DMS 273 treated with DMSO at 0.1 percent for 48 hours (cell line): ENCODE measurements around the gene GRK5.
"Not testable (repeated sequence)": the region's sequence is repeated elsewhere in the genome, so short reads cannot be mapped to it uniquely, and the experiment has no call there.

Experiments
- DNase-seq: peaks from one replicate; lab custom pipeline; 2025; lab: John Stamatoyannopoulos, UW

Gene GRK5

DNA sequence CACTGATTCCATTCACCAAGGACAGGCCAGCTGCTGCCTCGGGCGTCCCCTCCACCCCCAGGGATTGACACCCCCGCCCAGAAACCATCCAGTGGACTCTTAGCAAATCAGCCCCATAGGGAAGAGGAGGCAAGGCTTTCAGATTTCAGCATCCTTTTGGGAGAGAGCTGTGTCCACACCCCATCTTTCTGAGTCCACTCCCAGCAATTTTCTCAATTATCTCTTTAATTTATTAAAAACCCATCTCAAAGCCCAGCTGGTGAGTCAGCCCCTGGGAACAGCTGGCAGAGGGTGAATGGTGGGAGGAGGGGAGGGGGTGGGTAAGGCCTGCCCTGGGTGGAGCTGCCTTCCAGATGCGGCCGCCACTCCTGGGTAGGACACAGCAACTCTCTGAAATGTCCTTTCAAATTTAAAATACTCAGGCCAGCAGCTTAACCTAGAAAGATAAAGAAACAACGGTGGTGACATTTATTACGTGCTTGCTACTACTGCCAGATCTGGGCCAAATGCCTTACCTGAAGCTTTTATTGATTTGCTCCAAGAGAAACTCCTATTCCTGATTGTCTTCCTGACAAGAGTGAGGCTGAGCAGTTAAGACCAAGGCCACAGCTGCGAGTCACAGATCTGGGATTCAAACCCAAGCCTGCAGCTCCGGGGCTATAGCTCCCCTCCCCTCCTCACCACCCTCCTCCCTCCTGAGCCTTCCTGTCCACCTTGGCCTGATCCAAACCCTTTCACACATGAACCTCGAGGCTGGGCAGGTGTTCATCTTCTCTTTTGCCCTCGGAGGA lies 214.7 kb downstream of the GRK5 start:
- no peak for DNase-seq

DNA sequence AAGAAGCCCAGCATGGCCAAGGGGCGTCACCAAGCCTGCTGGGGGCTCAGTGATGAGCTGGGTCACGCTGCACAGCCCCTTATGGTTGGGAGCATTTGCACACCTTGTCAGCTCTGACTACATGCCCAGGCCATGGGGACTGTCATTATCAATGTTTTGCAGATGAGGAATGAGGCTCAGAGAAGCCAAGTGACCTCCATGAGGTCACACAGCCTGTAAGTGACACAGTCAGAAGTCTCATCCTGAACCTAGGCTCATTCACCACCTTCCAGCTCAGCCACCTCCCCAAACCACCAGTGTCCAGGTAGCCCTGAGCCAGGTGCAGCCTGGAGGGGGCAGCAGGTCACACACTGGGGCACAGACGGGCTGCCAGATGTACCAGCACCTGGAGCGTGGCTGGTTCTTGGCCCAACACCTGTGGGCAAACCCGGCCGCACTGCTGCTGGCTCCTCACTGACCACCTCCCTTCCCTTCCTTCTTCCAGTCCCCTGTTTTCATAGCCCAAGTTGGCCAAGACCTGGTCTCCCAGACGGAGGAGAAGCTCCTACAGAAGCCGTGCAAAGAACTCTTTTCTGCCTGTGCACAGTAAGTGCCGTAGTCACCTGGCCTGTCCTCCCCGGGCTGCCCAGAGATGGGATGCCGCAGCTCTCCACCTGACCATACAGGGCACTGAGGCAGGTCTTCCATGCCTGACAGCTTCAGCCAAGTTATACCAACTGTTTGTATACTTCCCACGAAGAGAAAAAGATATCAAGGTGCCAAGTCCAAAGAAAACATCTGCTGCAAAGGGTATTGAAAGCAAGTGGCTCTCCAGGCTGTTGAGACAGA lies 215.5 kb downstream of the GRK5 start:
- no peak for DNase-seq

DNA sequence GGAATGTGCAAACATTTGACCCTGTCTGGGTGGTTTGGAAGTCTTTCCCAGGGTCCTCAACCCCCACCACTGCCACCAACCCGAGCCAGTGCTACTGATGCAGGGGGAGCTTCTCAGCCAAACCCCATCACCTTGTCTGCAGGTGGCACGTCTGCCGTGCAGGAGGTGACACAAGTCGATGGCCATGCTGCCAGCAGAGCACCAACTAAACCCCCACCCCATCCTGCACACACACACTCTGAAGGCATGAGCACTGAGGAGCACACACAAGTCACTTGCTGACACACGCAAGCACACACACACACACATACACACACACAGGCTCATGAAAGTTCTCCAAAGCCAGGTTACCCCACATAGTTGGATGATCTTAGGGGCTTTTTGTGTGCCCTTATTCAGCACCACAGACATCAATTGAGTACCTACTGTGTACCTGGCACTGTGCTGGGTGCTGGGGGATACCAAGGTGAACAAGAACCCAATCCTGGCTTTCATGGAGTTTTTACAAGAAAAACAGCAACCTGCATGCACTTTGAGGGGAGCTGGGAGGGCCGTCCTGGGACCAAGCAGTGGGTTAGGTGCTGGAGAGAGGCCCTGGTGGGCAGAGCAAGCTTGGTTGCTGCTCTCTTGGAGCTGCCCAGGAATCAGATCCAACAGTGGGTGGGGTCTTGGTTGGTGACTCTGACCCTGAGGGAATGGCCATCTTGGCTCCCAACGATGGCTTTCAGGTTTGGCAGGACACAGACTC lies 216.3 kb downstream of the GRK5 start:
- DNase-seq: no peak

DNA sequence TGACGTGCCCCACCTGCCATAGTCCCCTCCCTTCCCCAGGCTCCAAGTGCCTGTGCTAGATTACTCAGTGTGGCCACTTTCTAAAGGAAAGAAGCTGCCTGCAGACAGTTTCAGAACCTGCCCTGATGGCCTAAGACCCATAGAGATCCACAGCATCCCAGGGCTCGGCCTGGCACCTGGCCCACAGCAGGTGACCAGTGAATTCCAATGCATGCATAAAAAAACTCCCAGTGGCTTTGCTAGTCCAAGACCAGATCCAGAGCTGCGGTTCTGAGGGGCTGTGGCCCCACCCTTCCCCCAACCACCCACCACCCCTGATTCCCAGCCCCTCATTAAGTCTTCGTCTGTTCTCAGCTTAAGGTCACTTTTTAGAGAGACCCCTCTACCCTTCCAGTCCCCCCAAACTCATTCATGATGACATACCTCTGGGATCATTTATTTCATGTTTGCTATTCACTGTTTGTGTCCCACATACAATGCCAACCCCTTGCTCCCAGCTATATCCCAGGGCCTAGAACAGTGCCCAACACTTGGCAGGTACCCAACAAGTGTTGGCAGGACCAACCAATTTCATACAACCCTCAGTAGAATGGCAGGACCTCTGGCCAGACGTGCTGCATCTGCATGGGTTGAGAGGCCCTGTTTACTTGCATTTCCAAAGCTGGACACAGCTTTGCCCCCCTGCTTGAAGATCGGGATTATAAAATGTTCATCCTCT lies 217.0 kb downstream of the GRK5 start:
- no peak for DNase-seq

DNA sequence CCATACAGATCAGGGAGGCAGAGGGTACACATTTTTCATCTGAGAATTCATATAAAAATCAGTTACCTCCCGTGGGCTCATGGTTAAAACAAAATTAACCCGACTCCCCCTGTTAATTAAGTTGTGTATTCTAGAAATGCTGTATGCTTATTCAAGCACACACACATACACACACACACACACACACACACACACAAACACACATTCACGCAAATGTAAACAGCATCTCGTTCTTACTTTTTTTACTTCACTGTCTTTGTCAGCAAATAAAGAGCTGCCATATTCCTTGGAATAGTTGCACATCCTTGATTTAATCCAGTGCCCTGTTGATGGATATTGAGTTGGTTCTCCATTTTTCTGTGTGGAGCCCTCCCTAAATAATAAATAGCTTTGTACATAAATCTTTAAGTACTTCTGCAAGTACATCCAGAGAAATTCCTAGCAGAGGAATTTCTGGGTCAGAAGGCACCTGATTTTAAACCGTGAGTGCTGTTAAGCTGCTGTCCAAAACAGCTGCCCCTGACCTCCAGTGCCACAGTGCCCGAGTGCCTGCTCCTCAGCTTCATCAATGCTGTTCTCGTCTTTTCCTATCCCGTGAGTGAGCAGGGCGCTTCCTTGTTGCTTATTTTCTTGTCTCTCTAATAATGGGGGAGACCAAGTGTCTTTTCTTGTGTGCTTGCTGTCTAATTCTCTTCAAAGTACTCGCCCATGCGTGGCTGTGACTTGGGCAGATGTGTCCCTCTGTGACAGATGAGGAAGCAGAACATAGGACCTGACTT lies 217.9 kb downstream of the GRK5 start:
- no peak for DNase-seq

DNA sequence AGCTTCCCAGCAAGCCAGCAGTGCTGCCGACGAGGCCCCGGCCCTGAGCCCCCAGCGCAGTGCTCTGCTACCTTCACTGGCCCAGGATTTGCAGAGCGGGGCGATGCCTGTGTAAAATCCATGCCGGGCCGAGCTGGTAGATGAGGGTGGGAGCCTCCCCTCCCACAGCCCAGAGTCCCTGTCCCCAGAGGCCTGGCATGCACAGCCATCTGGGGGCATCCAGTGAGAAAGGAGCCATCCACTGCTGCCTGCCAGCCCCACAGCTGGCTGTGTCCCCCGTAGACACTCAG lies 218.5 kb downstream of the GRK5 start:
- no peak for DNase-seq

DNA sequence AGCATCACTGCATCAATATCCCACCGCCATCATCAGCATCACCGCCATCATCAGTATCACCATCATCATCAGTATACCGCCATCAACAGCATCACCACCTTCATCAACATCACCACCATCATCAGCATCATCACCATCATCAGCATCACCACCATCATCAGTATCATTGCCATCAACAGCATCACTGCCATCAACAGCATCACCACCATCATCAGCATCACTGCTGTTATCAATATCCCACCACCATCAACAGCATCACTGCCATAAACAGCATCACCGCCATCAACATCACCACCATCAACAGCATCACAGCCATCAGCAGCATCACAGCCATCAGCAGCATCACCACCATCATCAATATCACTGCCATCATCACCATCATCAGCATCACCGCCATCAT lies 219.3 kb downstream of the GRK5 start:
- no peak for DNase-seq

DNA sequence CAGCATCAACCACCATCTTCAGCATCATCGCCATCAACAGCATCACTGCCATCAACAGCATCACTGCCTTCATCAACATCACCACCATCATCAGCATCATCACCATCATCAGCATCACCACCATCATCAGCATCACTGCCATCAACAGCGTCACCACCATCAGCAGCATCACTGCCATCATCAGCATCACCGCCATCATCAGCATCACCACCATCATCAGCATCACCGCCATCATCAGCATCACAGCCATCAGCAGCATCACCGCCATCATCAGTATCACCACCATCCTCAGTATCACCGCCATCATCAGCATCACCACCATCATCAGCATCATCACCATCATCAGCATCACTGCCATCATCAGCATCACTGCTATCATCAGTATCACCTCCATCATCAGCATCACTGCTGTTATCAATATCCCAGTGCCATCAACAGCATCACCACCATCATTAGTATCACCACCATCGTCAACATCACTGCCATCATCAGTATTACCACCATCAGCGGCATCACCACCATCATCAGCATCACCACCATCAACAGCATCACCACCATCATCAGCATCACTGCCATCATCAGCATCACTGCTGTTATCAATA lies 220.0 kb downstream of the GRK5 start:
- DNase-seq: no peak

DNA sequence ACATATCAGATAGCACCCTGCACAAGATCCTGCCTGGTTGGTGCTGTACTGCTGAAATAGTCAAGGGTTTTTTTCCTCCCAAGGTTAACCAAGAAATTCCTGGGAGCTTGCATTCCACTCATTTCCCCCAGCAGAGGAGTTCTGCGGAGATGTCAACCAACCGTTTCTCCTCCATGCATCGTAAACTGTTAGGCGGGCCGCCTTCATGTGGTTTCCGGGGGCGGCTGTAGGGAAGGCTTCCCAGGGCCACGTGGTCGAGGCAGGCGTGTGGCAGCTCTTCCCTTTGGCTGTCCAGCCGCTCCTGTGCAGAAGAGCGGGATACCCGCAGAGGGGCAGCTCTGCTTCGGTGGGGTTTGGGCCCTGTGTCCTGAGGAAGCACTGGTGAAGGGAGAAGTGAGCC lies 221.4 kb downstream of the GRK5 start:
- no peak for DNase-seq

DNA sequence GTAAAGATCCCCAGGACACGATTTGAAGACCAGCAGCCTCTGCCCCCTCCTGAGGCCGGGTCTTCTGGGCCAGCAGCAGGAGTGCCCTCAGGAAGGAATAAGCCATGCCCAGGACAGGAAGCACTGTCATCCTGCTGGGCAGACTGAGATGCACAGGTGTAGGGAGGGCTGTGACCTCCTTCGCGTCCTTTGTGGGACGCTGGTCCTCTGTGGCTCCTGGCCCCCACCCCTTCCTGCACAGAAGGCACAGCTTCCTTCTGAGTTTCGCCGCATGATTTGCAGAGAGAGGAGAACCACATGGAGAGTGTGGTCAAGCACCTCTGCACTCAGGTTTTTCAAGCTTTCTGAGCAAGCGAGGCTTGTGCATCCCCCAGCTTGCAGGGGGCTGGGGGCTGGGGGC lies 222.4 kb downstream of the GRK5 start:
- DNase-seq: no peak

DNA sequence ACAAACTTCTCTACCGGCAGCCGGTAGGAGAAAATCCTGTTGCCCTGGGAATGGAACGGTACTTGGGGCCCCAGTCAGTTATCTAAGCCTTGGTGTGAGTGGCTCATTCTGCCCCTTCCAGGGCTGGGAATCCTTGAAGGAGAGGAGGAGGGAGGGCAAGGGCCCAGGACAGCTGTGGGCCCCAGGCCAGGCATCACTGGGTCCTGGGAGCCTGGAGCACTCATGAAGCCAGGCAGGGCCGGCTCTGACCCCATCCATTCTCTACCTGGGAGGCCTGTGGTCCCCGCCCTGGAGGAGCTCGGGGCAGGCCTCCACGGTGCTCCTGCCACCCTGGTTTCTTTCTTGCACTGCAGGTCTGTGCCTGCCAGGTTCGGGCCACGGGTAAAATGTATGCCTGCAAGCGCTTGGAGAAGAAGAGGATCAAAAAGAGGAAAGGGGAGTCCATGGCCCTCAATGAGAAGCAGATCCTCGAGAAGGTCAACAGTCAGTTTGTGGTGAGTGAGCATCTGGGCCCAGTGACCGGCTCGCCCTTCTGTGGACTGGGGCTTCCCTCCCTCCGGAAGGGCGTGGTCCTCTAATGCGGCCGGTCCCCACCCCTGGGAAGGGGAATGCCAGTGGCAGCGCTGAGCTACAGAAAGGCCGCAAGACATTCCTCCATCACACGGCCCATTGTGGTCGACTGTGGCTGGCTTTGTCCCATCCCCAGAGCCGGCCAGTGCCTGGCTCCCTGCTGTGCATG lies 223.8 kb downstream of the GRK5 start:
- DNase-seq: no peak

DNA sequence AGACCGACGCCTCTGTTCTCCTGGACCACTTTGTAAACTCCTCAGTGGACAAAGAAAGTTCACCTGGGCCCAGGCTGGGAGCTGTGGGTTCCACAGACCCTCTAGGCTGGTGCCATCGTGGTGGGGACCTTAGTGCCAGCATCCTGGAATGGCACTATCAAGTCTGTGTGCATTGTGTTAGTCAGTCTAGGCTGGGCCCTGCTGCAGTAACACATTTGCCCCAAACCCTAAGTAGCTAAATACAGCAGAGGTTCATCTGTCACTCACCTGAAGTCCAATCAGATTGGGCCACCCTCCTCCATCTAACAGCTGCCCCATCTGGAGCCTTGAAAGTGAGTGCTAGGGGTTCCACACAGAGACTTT lies 224.4 kb downstream of the GRK5 start:
- DNase-seq: no peak

DNA sequence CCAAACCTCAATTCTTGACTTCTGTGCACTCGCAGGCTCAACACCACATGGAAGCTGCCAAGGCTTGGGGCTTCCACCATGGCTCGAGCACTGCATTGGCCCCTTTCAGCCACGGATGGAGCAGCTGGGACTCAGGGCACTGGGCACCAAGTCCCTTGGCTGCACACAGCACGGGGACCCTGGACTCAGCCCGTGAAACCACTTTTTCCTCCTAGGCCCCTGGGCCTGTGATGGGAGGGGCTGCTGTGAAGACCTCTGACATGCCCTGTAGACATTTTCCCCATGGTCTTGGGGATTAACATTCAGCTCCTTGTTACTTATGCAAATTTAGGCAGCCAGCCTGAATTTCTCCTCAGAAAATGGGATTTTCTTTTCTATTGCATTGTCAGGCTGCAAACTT lies 227.6 kb downstream of the GRK5 start:
- not testable (repeated sequence) for DNase-seq

DNA sequence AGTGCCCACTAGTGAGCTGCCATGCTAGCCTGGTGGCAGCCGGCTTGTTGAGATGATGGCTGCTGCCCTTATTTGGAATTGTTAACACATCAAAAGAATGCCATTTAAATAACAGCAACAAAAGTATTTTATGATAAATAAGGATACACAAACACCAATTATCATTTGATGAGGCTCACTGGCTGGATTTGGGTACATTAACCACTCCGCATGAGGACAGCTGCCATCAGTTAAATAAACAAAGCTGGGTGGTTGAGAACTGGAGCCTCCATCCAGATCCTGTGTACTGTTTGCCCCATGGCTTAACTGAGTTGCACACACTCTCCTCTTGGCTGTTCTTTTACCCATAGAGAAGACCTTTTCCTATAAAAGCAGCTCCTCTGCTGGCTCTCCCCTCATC lies 231.3 kb downstream of the GRK5 start:
- DNase-seq: no peak

DNA sequence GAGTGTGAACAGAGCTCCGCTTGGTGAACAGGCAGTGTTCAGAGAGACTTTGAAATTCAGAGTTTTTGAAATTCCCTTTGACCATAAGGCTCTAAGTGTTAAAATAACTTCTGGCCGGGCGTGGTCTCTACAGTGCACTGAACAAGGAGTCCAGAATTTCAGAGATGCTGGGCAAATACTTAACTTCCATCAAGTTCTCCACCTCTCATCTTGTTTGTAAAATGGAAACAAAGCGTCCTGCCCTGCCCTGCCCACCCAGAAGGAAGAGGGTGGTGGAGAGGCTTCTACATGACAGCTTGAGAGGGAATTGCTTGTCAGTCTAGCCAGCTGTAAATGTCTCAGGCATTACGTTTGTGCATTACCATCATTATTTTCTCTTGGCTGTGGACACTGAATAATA lies 232.6 kb downstream of the GRK5 start:
- DNase-seq: no peak

DNA sequence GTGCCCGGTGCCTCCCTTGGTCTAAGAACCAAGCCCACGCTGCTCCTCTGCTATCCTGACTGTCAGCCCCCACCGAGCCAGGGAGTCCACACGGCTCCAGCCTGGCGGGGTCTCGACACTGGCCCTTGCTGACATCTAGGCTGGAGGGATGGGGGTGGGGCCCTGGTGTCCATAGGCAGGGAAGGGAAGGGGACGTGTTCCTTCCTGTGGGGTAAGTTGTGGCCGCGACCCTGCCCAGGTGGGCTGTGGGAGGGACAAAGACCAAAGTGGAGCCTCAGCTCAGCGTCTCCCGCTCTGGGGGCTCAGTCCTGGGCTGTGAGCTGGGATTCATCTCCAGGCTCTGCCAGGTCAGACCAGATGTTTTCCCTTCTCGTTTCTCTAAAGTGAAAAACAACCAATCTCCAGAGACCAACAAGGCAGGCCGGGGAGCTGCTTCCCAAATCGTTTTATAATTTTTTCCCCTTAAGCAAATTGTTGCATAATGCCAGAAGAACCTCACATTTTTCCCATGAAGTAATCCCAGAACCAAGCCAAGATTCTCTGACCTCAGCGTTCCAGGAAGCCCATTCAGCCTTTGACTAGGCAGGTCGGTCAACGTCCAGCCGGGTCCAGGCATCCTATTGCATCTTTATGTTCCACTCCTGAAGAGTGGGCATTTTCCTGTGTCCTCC lies 233.9 kb downstream of the GRK5 start:
- no peak for DNase-seq

DNA sequence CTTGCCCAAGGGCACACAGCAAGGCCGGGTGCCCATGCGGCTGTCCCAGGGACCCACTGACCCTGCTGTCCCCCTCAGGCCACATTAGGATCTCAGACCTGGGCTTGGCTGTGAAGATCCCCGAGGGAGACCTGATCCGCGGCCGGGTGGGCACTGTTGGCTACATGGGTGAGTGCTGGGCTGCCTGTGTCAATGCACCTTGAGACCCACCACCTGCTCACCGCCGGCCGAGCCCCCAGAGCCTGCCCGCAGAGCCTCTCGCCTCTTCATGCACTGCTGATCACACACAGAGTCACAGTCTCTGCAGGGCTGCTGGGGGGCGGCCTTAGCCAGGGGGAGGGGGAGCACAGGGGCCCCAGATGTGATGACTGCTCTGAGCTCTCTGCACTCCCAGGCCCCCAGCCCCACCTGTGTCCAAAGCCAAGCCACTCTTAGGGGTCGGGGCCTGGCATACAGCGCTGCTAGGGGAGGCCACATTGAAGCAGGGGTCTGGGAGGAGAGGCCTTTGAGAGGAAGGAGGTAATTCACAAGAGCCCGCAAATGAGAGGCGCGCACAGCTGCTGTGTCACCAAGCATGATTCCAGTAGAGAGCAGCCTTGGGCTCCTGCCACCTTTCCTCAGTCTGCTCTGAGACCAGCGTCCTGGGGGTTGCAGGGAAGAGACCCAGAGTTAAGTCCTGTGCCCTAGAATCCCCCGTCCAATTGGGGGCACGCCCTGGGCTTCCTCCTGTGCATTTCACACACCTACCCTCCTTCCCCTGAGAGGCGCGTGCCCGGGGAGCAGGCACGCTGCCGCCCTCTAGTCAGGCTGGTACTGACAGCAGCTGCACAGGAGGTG lies 234.8 kb downstream of the GRK5 start:
- no peak for DNase-seq

DNA sequence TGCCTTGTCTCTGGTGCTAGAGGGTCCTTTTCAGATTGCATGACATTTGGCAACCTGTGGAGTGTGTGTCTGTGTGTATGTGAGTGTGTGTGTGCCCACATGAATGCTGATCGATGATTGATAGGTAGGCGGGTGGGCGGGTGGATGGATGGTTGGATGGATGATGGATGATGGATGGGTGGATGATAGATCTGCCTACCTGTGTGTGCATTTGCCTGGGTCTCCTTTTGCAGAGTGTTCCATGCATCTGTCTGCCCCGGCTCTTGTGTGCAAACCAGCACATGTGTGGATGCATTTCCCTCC lies 235.3 kb downstream of the GRK5 start:
- no peak for DNase-seq

DNA sequence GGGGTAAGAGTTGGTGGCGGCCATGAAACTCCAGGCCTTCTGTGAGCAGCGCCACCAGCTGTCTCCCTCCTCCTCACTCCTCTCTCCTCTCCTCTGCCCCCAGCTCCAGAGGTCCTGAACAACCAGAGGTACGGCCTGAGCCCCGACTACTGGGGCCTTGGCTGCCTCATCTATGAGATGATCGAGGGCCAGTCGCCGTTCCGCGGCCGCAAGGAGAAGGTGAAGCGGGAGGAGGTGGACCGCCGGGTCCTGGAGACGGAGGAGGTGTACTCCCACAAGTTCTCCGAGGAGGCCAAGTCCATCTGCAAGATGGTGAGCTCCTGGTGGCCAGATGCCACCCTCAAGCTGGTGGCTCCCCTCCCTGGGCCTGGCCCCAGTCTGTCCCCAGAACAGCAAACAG lies 236.1 kb downstream of the GRK5 start:
- no peak for DNase-seq
